ENCODE data around the gene MYMX.
"Not testable (repeated sequence)": the region's sequence is repeated elsewhere in the genome, so short reads cannot be mapped to it uniquely, and the experiment has no call there.

DNA sequence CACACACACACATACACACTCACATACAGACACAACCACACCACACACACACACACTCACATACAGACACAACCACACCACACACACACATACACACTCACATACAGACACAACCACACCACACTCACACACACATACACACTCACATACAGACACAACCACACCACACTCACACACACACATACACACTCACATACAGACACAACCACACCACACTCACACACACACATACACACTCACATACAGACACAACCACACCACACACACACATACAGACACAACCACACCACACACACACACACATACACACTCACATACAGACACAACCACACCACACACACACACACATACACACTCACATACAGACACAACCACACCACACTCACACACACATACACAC lies 34.9 kb upstream of the MYMX start:
- TF ChIP-seq CTCF (conservative IDR thresholded peaks at IDR 0.05; ENCODE audit: low read depth, low read length); MAFK (IDR thresholded peaks at IDR 0.05; ENCODE audit: low read depth, low read length); RFX5 (IDR thresholded peaks at IDR 0.05; ENCODE audit: low read depth, low read length); POLR2A (IDR thresholded peaks at IDR 0.05; ENCODE audit: low read depth, low read length); MAZ (IDR thresholded peaks at IDR 0.05; ENCODE audit: borderline replicate concordance, low read depth, low read length); RAD21 (IDR thresholded peaks at IDR 0.05; ENCODE audit: low read length): not testable (repeated sequence)

Measured in IMR-90 (cell line).